A673 (cell line): ENCODE data around the gene SPACA6. TPM values are rescaled to one million over a fixed set of nuclear protein-coding genes. Genes with fewer than 3 reads are reported as not detected.

Experiments used
- BruUV-seq: library from RNA; stranded (reverse); fragments of 400-500 nt; replicated peaks from 2 replicates; lab custom pipeline; 2021; lab: Mats Ljungman, UMichigan
- CTCF ChIA-PET: fragments of 300-600 bp; sonication (Branson Sonifier 250); formaldehyde crosslinking; loops from one replicate; lab custom pipeline; 2022; ENCODE audit warnings: antibody characterized with exemption; lab: Charles Lee
- POLR2A ChIA-PET: fragments of 300-600 bp; sonication (Branson Sonifier 250); formaldehyde crosslinking; loops from one replicate; lab custom pipeline; 2022; ENCODE audit warnings: antibody characterized with exemption; ENCODE audit not compliant: low non-redundant PET; lab: Charles Lee
- DNase-seq: peaks from one replicate; pipeline ENCODE4 v3.0.0-alpha.2; 2015; ENCODE audit warnings: low spot score
- H3K27ac ChIP-seq: fragments of 200-600 bp; sonication (generic); 2 replicates; pipeline ENCODE4 v1.5.1; 2016; ENCODE audit warnings: mixed run types, low read depth, mild to moderate bottlenecking, mixed read lengths, antibody characterized with exemption, low read length; ENCODE audit not compliant: poor library complexity, severe bottlenecking
- H3K27me3 ChIP-seq: fragments of 200-600 bp; sonication (generic); replicated peaks from 2 replicates; pipeline ENCODE4 v1.6.1; 2017; ENCODE audit warnings: mixed run types, low read depth, mild to moderate bottlenecking, mixed read lengths, antibody characterized with exemption, low read length; ENCODE audit not compliant: insufficient read depth, poor library complexity
- H3K36me3 ChIP-seq: fragments of 200-600 bp; sonication (generic); 2 replicates; pipeline ENCODE4 v1.6.1; 2016; ENCODE audit warnings: mixed run types, mild to moderate bottlenecking, mixed read lengths, antibody characterized with exemption, low read length; ENCODE audit not compliant: insufficient read depth, poor library complexity, severe bottlenecking
- H3K4me1 ChIP-seq: fragments of 200-600 bp; sonication (generic); 2 replicates; pipeline ENCODE4 v1.6.1; 2017; ENCODE audit warnings: mixed run types, mild to moderate bottlenecking, mixed read lengths, antibody characterized with exemption, low read length; ENCODE audit not compliant: insufficient read depth, poor library complexity, severe bottlenecking
- H3K4me3 ChIP-seq: fragments of 200-600 bp; sonication (generic); 2 replicates; pipeline ENCODE4 v1.5.1; 2016; ENCODE audit warnings: low read depth, mixed run types, mild to moderate bottlenecking, mixed read lengths, low read length; ENCODE audit not compliant: poor library complexity, severe bottlenecking
- H3K9me3 ChIP-seq: fragments of 200-600 bp; sonication (generic); 2 replicates; pipeline ENCODE4 v1.6.1; 2016; ENCODE audit warnings: mixed run types, low read depth, mild to moderate bottlenecking, mixed read lengths, antibody characterized with exemption, low read length; ENCODE audit not compliant: poor library complexity, severe bottlenecking
- CTCF ChIP-seq: fragments of 300-800, 200-600 bp; sonication (generic); conservative IDR thresholded peaks from 2 replicates; pipeline ENCODE4 v1.5.1; 2017; ENCODE audit warnings: low read depth, mild to moderate bottlenecking, antibody characterized with exemption, low read length, moderate library complexity, mixed read lengths
- EZH2 ChIP-seq: fragments of 200-600 bp; sonication (generic); IDR thresholded peaks from 2 replicates; pipeline ENCODE4 v1.6.1; 2017; ENCODE audit warnings: borderline replicate concordance, low read depth, mild to moderate bottlenecking, mixed read lengths, antibody characterized with exemption, low read length; ENCODE audit not compliant: poor library complexity, severe bottlenecking
- intact Hi-C: fragments of 100-400 bp; cut with micrococcal nuclease; formaldehyde crosslinking; loops from one replicate; pipeline ENCODE4 v1.10.0; 2022; ENCODE audit not compliant: unreplicated experiment
- total RNA-seq: library from RNA; stranded (reverse); gene quantifications from 2 replicates; pipeline ENCODE4 v1.2.3, GENCODE V29; 2021

The SPACA6 gene
- total RNA-seq, 1 experiment from 2014 or later: 28.6 TPM

- DNase-seq: no peak
- Histone ChIP-seq H3K4me3 (no peak overlapping the region), H3K36me3 (no peaks in the 10 kb centered on the region), H3K27ac (no peak overlapping the region), H3K27me3 (peaks cover 61% of the 10 kb centered on the region), H3K4me1 (no peaks in the 10 kb centered on the region), H3K9me3 (no peaks in the 10 kb centered on the region)
- POLR2A ChIA-PET: no interaction called here
- intact Hi-C loops: no loop called here
- CTCF ChIA-PET: no interaction called here
- no peak for TF ChIP-seq CTCF
- TF ChIP-seq EZH2: no peak
- no TSS peak for BruUV-seq
Measured at GRCh38 chr19:51716925-51717324, 23.8 kb downstream of the SPACA6 start.

GRCh38 chr19:51719251-51719988 lies 26.3 kb downstream of the SPACA6 start:
- Histone ChIP-seq H3K9me3 (no peaks in the 10 kb centered on the region), H3K4me1 (no peaks in the 10 kb centered on the region), H3K36me3 (no peaks in the 10 kb centered on the region), H3K27ac (no peak overlapping the region), H3K27me3 (peaks cover 86% of the 10 kb centered on the region), H3K4me3 (peak overlapping the region; percentile 23)
- TF ChIP-seq CTCF (no peak), EZH2 (peak; percentile 83)
- DNase-seq: no peak
- BruUV-seq: no TSS peak
- ChIA-PET CTCF (no interaction called here), POLR2A (no interaction called here)
- intact Hi-C loops: no loop called here

GRCh38 chr19:51721905-51722304 lies 28.8 kb downstream of the SPACA6 start:
- TF ChIP-seq CTCF (no peak), EZH2 (no peak)
- no peaks in the 10 kb centered on the region for H3K9me3 ChIP-seq
- H3K27me3 ChIP-seq: peaks cover 100% of the 10 kb centered on the region
- POLR2A ChIA-PET: no interaction called here
- H3K27ac ChIP-seq: no peak overlapping the region
- BruUV-seq: no TSS peak
- no peak for DNase-seq
- intact Hi-C loops: loop anchor here (5.0 kb wide), 1 partner anchor 45 kb away; no protein-coding TSS in a partner anchor
- no peak overlapping the region for H3K4me3 ChIP-seq
- H3K36me3 ChIP-seq: no peaks in the 10 kb centered on the region
- CTCF ChIA-PET: no interaction called here
- no peaks in the 10 kb centered on the region for H3K4me1 ChIP-seq
